ENCODE results near the gene CACNG8. TPM values are rescaled to one million over a fixed set of nuclear protein-coding genes. Genes with fewer than 3 reads are reported as not detected.

CACNG8 gene
- polyA plus RNA-seq, 1 of the 3 experiments (the other 2 are of a cell fraction), result 1.3 TPM

DNA sequence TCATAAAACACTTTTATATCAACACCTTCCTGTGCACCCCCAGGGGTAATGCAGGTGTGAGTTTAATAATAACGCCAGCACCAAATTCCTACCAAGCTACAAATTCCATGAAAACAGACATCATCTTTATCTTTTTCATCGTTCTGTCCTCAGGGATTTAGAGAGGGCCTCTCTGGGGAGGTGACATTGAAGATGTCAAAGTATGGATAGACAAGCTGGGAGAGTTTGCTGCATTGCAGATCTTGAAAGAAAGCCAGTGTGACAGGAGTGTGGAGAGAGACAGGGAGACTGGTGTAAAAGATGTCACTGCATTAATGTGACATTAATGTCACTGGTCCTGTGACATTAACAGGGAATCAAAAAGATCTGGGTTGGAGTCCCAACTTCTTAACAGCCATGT, 38.8 kb downstream of the CACNG8 start:
- H3K9ac ChIP-seq, result no peak overlapping the region
- POLR2A ChIA-PET, result no interaction called here
- no peak overlapping the region for H3K27ac ChIP-seq (ENCODE audit: low read depth in 2 of 2, low read length in 1 of 2)
- H2AFZ ChIP-seq (ENCODE audit: low read depth), result no peak overlapping the region
- CTCF ChIA-PET, result interaction anchor here (0.7 to 1.8 kb wide), 4 partner anchors 13 to 70 kb away, joined by 3 to 4 read pairs (median 4); no protein-coding TSS in a partner anchor
- no peaks in the 10 kb centered on the region for H3K36me3 ChIP-seq (replicated peaks in 1 of 2; ENCODE audit: control insufficient read depth in 1 of 2, insufficient read depth in 2 of 2, low read length in 1 of 2)
- no peaks in the 10 kb centered on the region for H3K9me2 ChIP-seq
- H3K79me2 ChIP-seq (ENCODE audit: insufficient read depth), result no peaks in the 10 kb centered on the region
- TF ChIP-seq TCF12 (IDR thresholded peaks at IDR 0.05), result no peak
- no peak for TF ChIP-seq FOXM1 (IDR thresholded peaks at IDR 0.05; ENCODE audit: low read depth)
- no peak for TF ChIP-seq POLR2AphosphoS5 (IDR thresholded peaks at IDR 0.05; ENCODE audit: low read depth, low read length)
- no peak for TF ChIP-seq CHD2 (IDR thresholded peaks at IDR 0.05; ENCODE audit: low read length, partially characterized antibody)
- TF ChIP-seq, protein P1, sequence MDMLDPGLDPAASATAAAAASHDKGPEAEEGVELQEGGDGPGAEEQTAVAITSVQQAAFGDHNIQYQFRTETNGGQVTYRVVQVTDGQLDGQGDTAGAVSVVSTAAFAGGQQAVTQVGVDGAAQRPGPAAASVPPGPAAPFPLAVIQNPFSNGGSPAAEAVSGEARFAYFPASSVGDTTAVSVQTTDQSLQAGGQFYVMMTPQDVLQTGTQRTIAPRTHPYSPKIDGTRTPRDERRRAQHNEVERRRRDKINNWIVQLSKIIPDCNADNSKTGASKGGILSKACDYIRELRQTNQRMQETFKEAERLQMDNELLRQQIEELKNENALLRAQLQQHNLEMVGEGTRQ (IDR thresholded peaks at IDR 0.05; ENCODE audit: borderline replicate concordance, low read depth, low read length), result no peak
- no peak for TF ChIP-seq RCOR1 (IDR thresholded peaks at IDR 0.05; ENCODE audit: low read length)
- TF ChIP-seq IRF3 (IDR thresholded peaks at IDR 0.05; ENCODE audit: low read depth, low read length), result no peak
- no peak for TF ChIP-seq EP300 (IDR thresholded peaks at IDR 0.05; ENCODE audit: borderline replicate concordance in 1 of 2, low read depth in 1 of 2, low read length in 1 of 2)
- TF ChIP-seq PBX3 (IDR thresholded peaks at IDR 0.05), result no peak
- TF ChIP-seq, protein P2, sequence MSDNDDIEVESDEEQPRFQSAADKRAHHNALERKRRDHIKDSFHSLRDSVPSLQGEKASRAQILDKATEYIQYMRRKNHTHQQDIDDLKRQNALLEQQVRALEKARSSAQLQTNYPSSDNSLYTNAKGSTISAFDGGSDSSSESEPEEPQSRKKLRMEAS (IDR thresholded peaks at IDR 0.05; ENCODE audit: low read depth), result no peak
- no peak for TF ChIP-seq GABPA (IDR thresholded peaks at IDR 0.05; ENCODE audit: low read depth)
- TF ChIP-seq SIN3A (IDR thresholded peaks at IDR 0.05; ENCODE audit: borderline replicate concordance, low read depth, low read length), result no peak
- TF ChIP-seq ZBTB33 (IDR thresholded peaks at IDR 0.05; ENCODE audit: borderline replicate concordance, low read depth), result no peak
- TF ChIP-seq RFX5 (IDR thresholded peaks at IDR 0.05; ENCODE audit: low read length), result no peak
- TF ChIP-seq MEF2A (IDR thresholded peaks at IDR 0.05; ENCODE audit: borderline replicate concordance, low read depth), result no peak
- TF ChIP-seq FOSL2 (IDR thresholded peaks at IDR 0.05; ENCODE audit: borderline replicate concordance, low read depth), result no peak
- no peak for TF ChIP-seq JUND (IDR thresholded peaks at IDR 0.05)
- no peak for TF ChIP-seq FOXJ3 (CRISPR knock-in tag; IDR thresholded peaks at IDR 0.05)
- 35% methylated on average over 2 of the region's 2 CpGs for WGBS (ENCODE audit: low lambda C conversion rate)
- H3F3A ChIP-seq (replicated peaks; ENCODE audit: insufficient read depth), result peaks cover 23% of the 10 kb centered on the region
- no peaks in the 10 kb centered on the region; the same call in 1 of the 2 replicates for H3K27me3 ChIP-seq (ENCODE audit: insufficient read depth)
- H3K4me1 ChIP-seq (ENCODE audit: control insufficient read depth in 1 of 2, insufficient read depth in 2 of 2, low read depth in 1 of 2, low read length in 1 of 2), result peaks cover 0 to 4% of the 10 kb centered on the region in 2 experiments; a peak in 2 of 4 replicates
- H4K20me1 ChIP-seq (ENCODE audit: insufficient read depth), result no peaks in the 10 kb centered on the region
- no peaks in the 10 kb centered on the region for H3K9me3 ChIP-seq
- H3K4me3 ChIP-seq (ENCODE audit: low read depth in 2 of 2, low read length in 1 of 2), result no peak overlapping the region
- DNase-seq, result no peak
- no peak overlapping the region for H3K4me2 ChIP-seq

All from SK-N-SH (cell line).